NCI-H1417 treated with DMSO at 0.1 percent for 48 hours (cell line): ENCODE data around the gene FBXW8.
"Not testable (repeated sequence)": the region's sequence is repeated elsewhere in the genome, so short reads cannot be mapped to it uniquely, and the experiment has no call there.

Experiments used
- DNase-seq: peaks from one replicate; lab custom pipeline; 2025; lab: John Stamatoyannopoulos, UW

Gene FBXW8

DNA sequence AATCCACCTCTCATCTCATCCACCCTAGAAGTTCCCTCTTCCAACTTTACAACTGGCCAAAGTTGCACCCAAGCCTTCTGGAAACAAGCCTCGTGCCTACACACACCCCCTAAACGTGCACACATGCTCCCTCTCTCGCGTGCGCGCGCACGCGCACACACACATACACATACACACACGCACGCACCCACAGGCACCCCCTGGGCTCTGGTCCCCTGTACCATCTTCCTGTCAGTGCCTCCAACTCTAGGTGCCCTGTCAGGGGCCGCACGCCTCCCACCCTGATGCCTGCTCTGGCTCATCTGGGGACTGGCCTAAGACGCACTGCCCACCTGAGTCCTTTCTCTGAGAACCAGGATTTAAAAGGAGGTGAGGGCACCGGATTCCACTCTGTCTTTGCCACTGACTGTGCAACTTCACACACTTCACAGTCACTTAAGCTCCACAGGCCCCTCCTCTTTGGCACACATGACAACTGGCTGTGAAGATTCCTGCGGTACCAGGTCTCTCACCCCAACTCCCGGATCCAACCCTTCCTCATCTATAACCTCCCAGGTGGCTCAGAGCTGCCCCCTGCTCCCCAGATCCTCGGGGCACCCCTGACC is 142.9 kb downstream of the FBXW8 start:
- DNase-seq: no peak

DNA sequence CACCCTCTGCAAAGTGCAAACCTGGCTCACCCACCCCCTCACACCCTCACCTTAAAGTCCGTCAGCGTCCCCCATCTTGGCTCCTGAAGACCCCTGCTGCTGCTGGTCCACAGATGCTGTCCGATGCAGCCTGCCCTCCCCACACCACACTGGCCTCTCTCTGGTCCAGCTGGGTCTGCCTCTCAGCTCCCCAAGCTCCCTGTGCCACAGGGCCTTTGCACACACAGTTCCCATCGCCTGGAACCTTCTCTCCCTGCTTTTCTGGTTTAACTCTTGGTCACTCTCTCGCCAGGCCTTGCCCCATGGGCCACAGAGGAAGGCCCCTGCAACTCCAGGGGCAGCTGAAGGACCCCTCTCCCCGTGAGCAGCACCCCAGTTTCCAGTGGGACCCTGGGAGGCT is 143.5 kb downstream of the FBXW8 start:
- DNase-seq: no peak

DNA sequence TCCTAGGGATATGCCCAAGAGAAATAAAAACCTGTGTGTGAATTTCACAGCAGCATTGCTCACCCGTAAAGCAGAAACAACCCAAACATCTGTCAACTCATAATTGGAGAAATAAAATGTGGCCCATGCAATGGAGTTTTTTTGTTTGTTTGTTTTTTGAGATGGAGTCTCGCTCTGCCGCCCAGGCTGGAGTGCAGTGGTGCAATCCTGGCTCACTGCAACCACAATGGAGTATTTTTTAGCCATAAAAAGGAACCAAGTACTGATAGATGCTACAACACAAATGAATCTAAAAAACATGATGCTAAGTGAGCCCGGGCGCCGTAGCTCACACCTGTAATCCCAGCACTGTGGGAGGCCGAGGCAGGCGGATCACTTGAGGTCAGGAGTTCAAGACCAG is 146.9 kb downstream of the FBXW8 start:
- not testable (repeated sequence) for DNase-seq

DNA sequence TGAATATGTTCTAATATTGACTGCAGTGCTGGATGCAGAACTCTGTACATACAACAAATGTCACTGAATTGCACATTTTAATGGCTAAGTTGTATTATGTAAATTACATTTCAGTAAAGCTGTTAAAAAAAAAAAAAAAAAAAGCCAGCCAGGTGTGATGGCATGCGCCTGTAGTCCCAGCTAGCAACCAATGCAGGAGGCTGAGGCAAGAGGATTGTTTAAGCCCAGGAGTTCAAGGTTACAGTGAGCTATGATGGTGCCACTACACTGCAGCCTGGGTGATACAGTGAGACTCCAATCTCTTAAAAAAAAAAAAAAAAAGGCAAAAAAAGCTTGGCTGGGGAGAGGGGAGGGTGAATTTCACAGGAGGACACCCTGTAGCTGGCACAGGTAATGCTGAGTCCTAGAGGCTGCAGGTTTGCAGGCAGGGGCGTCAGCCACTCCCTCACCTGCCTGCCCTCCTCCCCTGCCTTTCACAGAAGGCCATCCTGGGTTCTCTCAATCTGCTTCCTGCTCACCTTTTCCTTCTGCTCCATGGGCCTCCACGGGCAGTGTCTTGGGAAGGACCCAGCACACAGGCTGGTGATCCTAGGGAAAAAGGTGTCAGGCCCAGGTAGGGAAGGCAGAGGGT is 147.8 kb downstream of the FBXW8 start:
- DNase-seq: no peak

DNA sequence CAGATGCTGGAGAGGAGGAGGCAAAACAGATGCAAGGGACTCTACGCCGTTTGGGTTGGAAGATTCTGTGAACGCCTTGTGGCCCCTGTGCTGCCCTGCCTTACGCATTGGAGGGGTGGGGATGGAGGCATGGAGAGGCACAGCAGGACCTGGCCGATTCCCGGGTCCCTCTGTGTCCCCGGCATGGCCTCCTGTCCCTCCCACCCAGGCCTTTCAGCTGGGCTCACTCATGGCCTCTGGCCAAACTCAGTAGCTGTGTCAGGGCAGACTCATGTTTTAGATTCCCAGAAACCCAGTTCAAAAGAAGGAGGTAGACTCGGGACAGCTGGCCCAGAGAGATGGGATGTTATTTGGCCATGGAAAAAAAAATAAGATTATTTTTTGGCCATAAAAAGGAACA is 148.4 kb downstream of the FBXW8 start:
- no peak for DNase-seq

DNA sequence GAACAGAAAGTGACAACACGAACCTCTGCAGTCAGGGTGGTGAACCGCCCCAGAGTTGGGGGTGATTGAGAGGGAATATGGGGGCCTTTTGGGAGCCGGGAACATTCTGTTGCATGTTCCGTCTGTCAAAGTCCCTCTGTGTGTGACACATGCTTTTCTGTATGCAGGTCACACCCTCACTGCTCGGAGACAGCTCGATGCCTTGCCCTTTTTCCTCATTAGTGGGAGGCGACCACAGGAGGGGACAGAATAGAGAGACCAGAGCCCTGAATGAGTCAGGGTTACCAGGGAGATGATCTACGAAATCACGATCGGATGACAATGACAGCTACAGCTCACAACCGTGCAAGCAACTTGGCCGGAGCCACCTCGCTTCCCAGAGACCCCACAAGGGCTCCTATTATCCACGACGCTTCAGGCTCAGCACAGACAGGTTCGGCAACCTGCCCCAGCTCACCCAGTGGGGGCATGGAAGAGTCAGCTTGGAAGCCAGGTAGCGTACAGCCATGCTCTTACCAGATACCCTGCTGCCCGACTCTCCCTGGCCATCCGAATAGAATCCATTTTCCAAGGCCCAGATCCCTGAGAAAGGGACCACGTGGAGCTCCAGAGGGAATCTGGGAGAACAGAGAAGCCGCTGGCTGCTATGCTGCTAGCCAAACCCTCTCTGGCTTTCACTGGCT is 149.6 kb downstream of the FBXW8 start:
- no peak for DNase-seq

DNA sequence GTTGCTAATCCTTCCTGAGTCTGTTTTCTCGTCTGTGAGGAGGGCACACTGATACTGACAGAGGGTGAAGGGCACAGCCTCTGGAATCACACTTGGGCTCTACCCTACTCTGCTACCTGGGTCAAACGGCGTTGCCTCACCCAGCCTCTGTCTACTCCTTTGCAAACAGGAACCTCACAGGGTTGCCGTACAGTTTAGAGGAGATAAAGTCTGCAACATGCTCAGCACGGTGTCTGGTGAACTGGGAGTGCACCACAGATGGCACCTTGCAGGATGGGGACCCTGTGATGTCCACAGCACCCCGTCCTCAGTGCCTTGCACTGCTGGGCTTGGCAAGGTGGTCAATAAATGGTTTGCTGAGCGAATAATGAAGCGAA is 150.2 kb downstream of the FBXW8 start:
- no peak for DNase-seq

DNA sequence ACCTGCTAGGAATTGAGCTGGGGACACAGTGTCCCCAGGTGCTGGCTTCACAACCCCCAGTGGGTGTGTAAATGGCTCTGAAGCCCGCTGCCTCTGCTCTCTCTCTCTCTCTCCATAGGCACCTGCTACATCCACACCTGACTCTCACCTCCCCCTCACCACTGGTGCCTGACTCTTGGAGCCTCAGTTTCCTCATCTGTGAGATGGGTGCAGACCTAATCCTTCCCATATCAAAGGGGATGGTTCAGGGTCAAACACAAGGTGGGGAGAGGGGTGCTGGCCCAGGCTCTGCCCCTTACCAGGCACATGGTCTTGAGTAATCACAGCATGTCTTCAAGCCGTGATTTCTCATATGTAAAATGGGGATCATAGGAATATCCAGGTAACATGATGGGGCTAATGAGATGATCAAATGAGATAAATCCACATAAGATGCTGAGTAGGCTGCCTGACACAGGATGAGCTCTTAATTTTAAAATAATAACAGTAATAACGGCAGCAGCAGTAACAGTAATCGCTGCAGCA is 150.9 kb downstream of the FBXW8 start:
- DNase-seq: no peak

DNA sequence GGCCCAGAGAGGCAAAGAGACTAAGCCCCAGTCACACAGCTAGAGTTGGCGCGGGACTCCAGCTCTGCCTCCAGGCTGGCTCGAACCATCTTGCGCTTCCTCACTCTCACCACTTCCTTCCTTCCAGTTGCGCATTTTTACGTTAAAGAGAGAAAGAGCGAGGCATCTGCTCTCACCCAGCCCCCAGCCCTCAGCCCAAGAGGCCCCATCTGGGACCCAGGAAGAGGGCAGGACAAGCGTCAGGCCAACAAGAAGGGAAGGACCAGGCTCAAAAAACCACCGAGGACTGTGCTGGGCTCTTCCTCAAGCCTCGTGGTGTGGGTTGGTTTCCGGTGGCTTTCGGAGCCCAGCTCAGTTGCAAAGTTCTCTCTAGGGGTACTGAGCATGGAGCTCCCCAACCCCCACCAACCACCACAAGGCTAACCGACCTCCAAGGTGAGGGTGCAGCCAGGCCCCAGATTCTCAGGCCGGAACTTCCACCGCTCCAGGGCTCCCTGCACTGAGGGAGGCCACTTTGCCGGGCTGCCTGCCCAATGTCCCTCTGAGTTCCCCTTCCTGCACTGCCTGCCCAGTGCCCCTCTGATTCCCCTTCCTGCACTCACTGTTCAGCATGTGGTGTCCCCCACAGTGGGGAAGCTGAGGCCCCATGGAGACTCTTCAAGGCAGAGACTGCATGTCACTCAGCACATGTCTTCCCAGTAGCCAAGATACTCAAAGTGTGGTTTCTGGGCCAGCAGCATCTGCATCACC is 152.6 kb downstream of the FBXW8 start:
- DNase-seq: no peak

DNA sequence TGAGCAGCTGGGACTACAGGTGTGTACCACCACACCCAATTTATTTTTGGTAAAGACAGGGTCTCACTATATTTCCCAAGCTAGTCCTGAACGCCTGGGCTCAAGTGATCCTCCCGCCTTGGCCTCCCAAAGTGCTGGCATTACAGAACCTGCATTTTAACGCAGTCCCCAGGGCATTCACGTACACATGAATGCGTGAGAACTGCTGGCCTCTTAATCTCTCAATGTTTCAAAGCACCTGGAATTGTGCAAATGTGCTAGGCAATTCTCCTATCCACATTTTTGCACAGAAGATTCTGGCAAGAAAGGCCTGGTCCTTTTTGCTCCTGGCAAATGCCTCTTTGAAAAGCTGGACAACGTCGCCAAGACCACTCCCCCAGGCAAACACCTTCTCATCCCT is 153.3 kb downstream of the FBXW8 start:
- no peak for DNase-seq

DNA sequence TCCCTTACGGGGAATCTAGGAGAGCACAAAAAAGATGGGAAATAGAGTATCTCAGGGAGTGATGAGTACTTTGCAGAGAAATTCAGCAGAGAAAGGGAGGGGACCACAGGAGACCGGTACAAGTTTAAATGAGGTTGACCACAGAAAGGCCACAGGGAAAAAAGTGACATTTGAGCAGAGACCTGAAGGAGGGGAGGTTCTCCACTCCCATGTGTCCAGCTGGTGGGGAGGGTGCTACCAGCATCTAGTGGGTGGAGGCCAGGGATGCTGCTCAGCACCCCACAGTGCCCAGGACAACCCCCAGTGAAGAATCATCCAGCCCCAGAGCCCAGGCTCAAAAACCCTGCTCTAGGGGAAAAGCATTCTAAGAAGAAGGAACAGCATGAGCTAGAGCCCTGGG is 153.8 kb downstream of the FBXW8 start:
- DNase-seq: no peak

DNA sequence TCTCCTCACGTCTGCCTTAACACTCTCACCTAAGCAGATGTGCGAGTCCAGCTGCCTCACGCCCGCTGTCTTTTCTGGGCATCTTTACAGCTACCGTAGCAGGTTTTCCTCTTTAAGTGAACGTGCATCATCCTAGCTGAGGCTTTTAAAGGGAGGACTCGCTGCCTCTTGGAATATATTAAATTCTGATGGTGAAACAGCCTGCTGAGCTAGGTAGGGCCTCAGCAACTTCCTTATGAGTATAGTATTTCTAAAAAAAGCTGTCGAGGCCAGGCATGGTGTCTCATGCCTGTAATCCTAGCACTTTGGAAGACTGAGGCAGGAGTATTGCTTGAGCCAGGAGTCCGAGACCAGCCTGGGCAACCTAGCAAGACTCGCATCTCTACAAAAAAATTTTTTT is 156.3 kb downstream of the FBXW8 start:
- no peak for DNase-seq

DNA sequence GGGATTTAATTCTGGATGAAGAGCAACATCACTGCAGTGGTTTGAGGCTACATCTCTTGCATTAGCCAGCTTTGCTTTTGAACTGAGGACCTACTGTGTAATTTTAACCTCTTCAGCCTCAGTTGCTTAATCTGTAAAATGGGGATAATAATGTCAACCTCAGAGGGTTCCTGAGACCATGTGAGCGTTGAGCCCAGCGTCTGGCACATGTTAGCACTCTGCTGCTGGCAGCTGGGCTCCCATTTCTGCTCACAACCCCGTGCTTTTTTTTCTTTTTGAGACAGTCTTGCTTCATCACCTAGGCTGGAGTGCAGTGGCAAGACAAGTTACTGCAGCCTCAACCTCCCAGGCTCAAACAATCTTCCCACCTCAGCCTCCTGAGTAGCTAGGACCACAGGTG is 156.9 kb downstream of the FBXW8 start:
- DNase-seq: no peak

DNA sequence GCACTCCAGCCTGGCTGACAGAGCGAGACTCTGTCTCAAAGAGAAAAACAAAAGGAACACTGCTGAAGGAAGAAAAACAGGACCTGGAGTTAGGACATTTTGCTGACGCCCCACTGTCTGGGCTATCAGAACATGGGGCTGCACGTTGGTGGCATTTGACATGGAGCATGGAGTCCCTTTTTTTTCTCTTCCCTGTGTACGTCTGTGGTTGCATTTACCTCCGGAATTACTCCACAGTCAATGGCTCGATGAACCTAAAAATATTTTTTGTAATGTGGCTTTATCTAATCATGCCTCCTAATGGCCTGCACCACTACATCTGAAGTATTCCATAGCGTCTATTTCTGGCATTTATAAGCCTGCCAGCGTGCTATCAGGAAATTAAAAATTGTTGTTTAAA is 157.7 kb downstream of the FBXW8 start:
- DNase-seq: no peak

DNA sequence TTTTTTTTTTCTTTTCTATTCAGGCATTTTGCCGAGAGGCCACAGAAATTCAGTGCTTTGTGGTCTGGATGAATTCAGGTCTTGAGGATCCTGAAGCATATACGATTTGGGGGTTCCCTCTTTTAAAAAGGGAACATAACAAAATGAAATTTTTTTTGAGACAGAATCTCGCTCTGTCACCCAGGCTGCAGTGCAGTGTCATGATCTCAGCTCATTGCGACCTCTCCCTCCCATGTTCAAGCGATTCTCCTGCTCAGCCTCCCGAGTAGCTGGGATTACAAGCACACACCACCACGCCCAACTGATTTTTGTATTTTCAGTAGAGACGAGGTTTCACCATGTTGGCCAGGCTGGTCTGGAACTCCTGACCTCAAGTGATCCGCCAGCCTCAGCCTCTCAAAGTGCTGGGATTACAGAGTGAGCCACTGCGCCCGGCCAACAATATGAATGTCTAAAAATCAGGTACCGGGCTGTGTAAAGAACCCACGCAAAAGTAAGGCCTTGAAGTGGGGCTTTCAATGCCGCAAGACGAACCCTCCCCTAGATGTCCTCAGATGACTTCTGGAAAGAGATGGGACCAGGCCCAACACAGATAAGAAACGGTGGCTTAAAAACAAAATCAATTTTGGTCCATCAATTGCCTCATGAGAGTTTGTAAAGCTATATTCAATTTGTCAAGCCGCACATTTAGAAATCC is 158.5 kb downstream of the FBXW8 start:
- no peak for DNase-seq

DNA sequence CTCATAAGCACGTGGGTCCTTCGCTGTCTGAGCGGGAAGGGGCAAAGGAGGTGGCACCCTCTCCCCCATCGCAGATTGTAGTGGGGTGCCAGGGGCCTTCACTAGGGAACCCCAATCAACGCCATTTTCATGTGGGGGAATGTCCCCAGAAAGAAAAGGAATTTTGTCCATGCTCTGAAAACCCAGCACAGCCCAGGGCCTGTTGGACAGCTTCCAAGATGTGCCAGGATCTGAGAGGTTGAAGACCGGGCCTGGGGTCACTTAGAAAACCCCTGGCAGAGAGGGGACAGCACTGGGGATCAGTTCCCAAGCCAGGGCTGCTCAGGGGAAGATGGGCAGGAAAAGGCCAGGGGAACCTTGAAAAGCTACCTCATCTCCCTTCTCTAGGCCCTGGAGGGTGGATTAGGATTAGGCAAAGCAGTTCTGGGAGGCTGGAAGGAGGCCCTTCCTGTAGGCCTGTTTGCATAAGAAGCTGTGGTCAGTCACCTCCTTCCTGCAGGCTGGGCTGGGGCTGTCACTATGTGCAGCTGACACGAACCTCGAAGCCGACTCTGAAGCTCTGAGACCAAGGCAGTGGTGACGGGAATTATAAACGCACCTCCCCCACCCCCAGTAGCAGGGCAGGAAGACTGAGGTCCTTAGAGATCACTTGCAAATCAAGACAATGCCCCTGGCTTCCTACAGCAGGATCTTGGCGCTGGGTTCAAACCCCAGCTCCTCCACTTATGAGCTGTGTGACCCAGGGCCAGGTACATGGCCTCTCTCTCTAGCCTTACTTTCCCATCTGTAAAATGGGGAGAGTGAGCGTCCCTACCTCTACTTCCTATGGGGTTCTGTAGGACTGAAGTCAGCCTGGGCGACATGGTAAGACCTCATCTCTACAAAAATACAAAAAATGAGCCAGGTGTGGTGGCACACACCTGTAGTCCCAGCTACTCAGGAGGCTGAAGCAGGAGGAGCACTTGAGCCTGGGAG is 159.5 kb downstream of the FBXW8 start:
- DNase-seq: no peak

DNA sequence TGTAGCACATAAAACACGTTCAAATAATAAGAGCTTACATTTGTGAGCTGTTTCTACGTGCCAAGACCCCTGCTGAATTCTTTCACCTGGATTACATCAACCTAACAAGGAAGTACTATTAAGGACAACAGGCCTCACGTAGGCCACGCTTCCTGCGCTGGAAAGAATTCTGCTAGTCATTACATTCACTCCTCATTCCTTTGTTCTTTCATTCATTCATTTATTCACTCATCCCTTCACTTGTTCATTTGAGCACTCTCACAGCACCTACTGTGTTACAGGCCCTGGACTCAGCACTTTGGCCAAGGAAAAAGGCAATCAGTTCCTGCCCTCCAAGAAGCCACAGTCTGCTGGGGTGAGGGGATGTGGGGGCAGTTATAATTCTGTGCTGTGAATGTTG is 160.3 kb downstream of the FBXW8 start:
- DNase-seq: no peak

DNA sequence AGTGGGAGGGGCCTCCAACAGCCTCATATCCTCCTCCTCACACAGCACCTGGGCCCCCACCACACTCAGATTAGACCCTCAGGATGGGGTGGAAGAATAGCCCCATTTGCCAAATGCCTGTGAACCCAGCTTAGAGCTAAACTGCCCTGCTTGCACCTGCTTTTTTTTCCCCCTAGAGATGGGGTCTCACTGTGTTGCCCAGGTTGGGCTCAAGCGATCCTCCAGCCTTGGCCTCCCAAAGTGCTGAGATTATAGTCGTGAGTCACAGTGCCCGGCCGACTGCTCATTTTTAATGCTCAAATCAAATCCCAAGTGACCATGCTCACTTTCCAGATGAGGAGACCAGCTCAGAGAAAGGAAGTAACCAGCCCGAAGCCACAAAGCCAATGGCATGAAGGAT is 161.4 kb downstream of the FBXW8 start:
- no peak for DNase-seq

DNA sequence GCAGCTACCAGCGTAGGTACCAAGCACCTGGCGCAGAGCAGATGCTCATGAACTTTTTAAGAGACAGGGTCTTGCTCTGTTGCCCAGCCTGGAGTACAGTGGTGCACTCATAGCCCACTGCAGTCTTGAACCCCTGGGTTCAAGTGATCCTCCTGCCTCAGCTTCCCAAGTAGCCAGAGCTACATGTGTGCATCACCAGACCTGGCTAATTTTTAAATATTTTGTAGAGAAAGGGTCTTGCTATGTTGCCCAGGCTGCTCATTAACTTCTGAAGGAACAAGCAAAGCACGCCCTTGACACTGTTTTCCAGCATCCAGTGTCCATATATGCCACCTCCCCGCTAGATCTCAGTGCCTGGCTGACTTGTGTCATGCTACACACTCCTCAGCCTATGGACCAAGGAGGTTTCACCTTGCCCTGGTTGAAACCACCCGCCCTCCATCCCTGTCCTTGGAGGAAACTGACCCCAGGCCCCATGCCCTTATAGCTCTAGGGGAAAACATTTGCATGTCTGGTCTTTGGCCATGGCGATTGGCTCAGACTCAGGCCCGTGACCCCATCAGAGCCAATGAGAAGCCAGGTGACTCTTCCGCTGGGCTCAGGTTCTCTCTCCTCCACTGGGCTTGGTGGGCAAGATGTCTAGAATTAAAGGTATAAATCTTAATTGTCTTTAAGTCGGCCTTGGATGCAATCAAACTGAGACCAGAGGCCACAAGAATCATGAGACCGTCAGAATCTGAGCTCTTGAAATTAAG is 162.2 kb downstream of the FBXW8 start:
- no peak for DNase-seq

DNA sequence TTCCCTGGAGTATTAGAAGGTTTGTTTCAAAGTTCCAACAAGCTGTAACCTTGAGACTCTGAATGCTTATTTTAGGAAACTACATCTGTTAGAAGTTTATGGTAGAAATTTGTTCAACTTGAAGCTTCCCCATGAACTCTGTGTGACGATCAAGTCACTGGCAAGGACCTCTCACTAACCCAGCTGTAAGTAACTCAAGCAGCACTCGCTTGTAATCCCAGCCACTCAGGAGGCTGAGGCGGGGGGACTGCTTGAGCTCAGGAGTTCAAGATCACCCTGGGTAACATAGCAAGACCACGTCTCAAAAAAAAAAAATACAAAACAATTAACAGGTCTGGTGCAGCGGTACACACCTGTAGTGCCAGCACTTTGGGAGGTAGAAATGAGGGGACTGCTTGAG is 162.9 kb downstream of the FBXW8 start:
- DNase-seq: no peak
